ENCODE measurements around the gene TRIP13. TPM values are rescaled to one million over a fixed set of nuclear protein-coding genes. Genes with fewer than 3 reads are reported as not detected.
A peak's percentile ranks its signal among the peaks of the same experiment; 100 is the strongest.

TRIP13 gene
- total and polyA plus RNA-seq, 9 of the 15 experiments (the other 6 are each of a cell fraction or from before 2014, with no cell fraction given) = 24.1 to 116 (median 53.2) TPM

- H3K27me3 ChIP-seq (ENCODE audit: control insufficient read depth in 2 of 2, insufficient read depth in 2 of 2, low read length in 2 of 2) = peaks cover 43 to 71% of the 10 kb centered on the region in 2 experiments; a peak in 4 of 5 replicates
- TF ChIP-seq PTBP1 (IDR thresholded peaks at IDR 0.05; ENCODE audit: low read depth, low read length) (no peak), HSF4 (CRISPR knock-in tag; IDR thresholded peaks at IDR 0.05; ENCODE audit: borderline replicate concordance) (no peak), NFIC (IDR thresholded peaks at IDR 0.05) (peak; percentile 76)
Measured at GRCh38 chr5:957748-958485, 65.2 kb downstream of the TRIP13 start.

More at GRCh38 chr5:957748-958485, 65.2 kb downstream of the TRIP13 start:
- Histone ChIP-seq H3K9ac (ENCODE audit: insufficient read depth in 1 of 2, low read depth in 2 of 2, low read length in 2 of 2) (no peak overlapping the region), H3K9me1 (ENCODE audit: control insufficient read depth, insufficient read depth, low read length) (no peaks in the 10 kb centered on the region), H3K79me2 (ENCODE audit: control insufficient read depth, insufficient read depth, low read length) (no peaks in the 10 kb centered on the region), H3K9me3 (replicated peaks; ENCODE audit: control insufficient read depth, insufficient read depth, low read depth, low read length) (no peaks in the 10 kb centered on the region), H3K4me1 (replicated peaks in 1 of 2; ENCODE audit: control insufficient read depth in 2 of 2, insufficient read depth in 2 of 2, low read length in 2 of 2) (peaks cover 0 to 60% of the 10 kb centered on the region in 2 experiments; a peak in 3 of 5 replicates), H2AFZ (ENCODE audit: low read depth, low read length) (no peak overlapping the region), H3K27ac (ENCODE audit: extremely low read depth, low read depth, low read length) (no peak overlapping the region), H4K20me1 (replicated peaks; ENCODE audit: control insufficient read depth, insufficient read depth, low read length) (peaks cover 33% of the 10 kb centered on the region), H3K4me3 (no peak overlapping the region), H3K36me3 (ENCODE audit: control insufficient read depth, insufficient read depth, low read length) (no peaks in the 10 kb centered on the region), H3K4me2 (ENCODE audit: insufficient read depth, low read length) (no peak overlapping the region)
- ChIA-PET POLR2A (interaction anchor here (1.7 kb wide), 1 partner anchor 12 kb away, joined by 6 read pairs; no protein-coding TSS in a partner anchor), CTCF (ENCODE audit: low intra/inter-chr PET ratio) (no interaction called here)
- DNase-seq (ENCODE audit: extremely low read depth in 1 of 4, low spot score in 3 of 4) (no peak), FAIRE-seq (no peak), ATAC-seq (no peak)
- 27% methylated on average over 22 of the region's 23 CpGs for WGBS (ENCODE audit: insufficient coverage, low coverage, missing lambda C conversion rate)
- no TSS peak for BruUV-seq (replicated peaks)
- in situ Hi-C loops (cut with MboI) = no loop called here
- intact Hi-C loops (cut with micrococcal nuclease) = no loop called here

Data from K562 (cell line).